Liver (tissue), 9 donors: ENCODE data around the gene DDAH2. TPM values are rescaled to one million over a fixed set of nuclear protein-coding genes. Genes with fewer than 3 reads are reported as not detected.

Source experiments
- DNase-seq: peaks from one replicate; pipeline ENCODE4 v3.0.0-alpha.2; 2017; ENCODE audit warnings: low spot score
- H3K27ac ChIP-seq, 2 donors: one replicate each; pipeline ENCODE4 v1.7.0; 2013; ENCODE audit warnings: inconsistent platforms in 2 of 2, low read length in 2 of 2, control low read depth in 1 of 2, low read depth in 1 of 2, mild to moderate bottlenecking in 1 of 2
- H3K27me3 ChIP-seq, 4 donors: one replicate each; pipeline versions ENCODE4 v1.6.1 to v1.7.0; 2013; ENCODE audit warnings: low read length in 3 of 4, inconsistent platforms in 1 of 4, mild to moderate bottlenecking in 1 of 4, moderate library complexity in 1 of 4; ENCODE audit not compliant: control insufficient read depth in 4 of 4, insufficient read depth in 4 of 4
- H3K36me3 ChIP-seq, 4 donors: one replicate each; pipeline versions ENCODE4 v1.6.1 to v1.7.0; 2013; ENCODE audit warnings: low read length in 3 of 4, mild to moderate bottlenecking in 3 of 4, low read depth in 1 of 4, moderate library complexity in 1 of 4; ENCODE audit not compliant: control insufficient read depth in 4 of 4, insufficient read depth in 3 of 4
- H3K4me1 ChIP-seq, 4 donors: one replicate each; pipeline versions ENCODE4 v1.6.1 to v1.7.0; 2013; ENCODE audit warnings: low read length in 3 of 4, mild to moderate bottlenecking in 3 of 4, moderate library complexity in 1 of 4; ENCODE audit not compliant: control insufficient read depth in 4 of 4, insufficient read depth in 4 of 4
- H3K4me3 ChIP-seq, 3 donors: one replicate each; pipeline versions ENCODE4 v1.6.1 to v1.7.0; 2013; ENCODE audit warnings: low read length in 3 of 3, control low read depth in 1 of 3, low read depth in 1 of 3, mild to moderate bottlenecking in 1 of 3
- H3K9ac ChIP-seq, 2 donors: one replicate each; pipeline ENCODE4 v1.7.0; 2013; ENCODE audit warnings: low read length in 2 of 2, mild to moderate bottlenecking in 2 of 2, moderate library complexity in 2 of 2, control low read depth in 1 of 2, low read depth in 1 of 2
- H3K9me3 ChIP-seq, 4 donors: one replicate each; pipeline versions ENCODE4 v1.6.1 to v1.7.0; 2013; ENCODE audit warnings: low read length in 3 of 4; ENCODE audit not compliant: control insufficient read depth in 4 of 4
- EGR1 ChIP-seq, 2 donors: IDR thresholded peaks; 2 replicates each; pipeline ENCODE4 v1.6.1; 2016 to 2018; ENCODE audit warnings: antibody characterized with exemption in 2 of 2, low read depth in 2 of 2
- FOXA1 ChIP-seq: IDR thresholded peaks from 2 replicates; pipeline ENCODE4 v1.6.1; 2016; ENCODE audit warnings: antibody characterized with exemption
- FOXA2 ChIP-seq: IDR thresholded peaks from 2 replicates; pipeline ENCODE4 v1.6.1; 2016; ENCODE audit warnings: antibody characterized with exemption
- GABPA ChIP-seq, 2 donors: IDR thresholded peaks in 1 of 2; conservative IDR thresholded peaks in 1 of 2; 2 replicates each; pipeline ENCODE4 v1.6.1; 2016; ENCODE audit warnings: antibody characterized with exemption in 2 of 2, mild to moderate bottlenecking in 1 of 2, moderate library complexity in 1 of 2
- HNF4A ChIP-seq, 2 donors: conservative IDR thresholded peaks; 2 replicates each; pipeline ENCODE4 v1.6.1; 2016; ENCODE audit warnings: antibody characterized with exemption in 2 of 2, mild to moderate bottlenecking in 2 of 2
- HNF4G ChIP-seq: IDR thresholded peaks from 2 replicates; pipeline ENCODE4 v1.6.1; 2016; ENCODE audit warnings: antibody characterized with exemption
- JUND ChIP-seq, 2 donors: IDR thresholded peaks; 2 replicates each; pipeline ENCODE4 v1.6.1; 2016; ENCODE audit warnings: antibody characterized with exemption in 2 of 2
- RAD21 ChIP-seq, 2 donors: IDR thresholded peaks; 2 replicates each; pipeline ENCODE4 v1.6.1; 2016; ENCODE audit warnings: antibody characterized with exemption in 2 of 2, mild to moderate bottlenecking in 2 of 2
- RXRA ChIP-seq, 2 donors: IDR thresholded peaks; 2 replicates each; pipeline ENCODE4 v1.6.1; 2017 to 2018; ENCODE audit warnings: antibody characterized with exemption in 2 of 2, mild to moderate bottlenecking in 1 of 2
- SP1 ChIP-seq: IDR thresholded peaks from 2 replicates; pipeline ENCODE4 v1.6.1; 2018; ENCODE audit warnings: antibody characterized with exemption, mild to moderate bottlenecking
- TAF1 ChIP-seq: conservative IDR thresholded peaks from 2 replicates; pipeline ENCODE4 v1.6.1; 2016; ENCODE audit warnings: antibody characterized with exemption, mild to moderate bottlenecking
- YY1 ChIP-seq: IDR thresholded peaks from 2 replicates; pipeline ENCODE4 v1.6.1; 2016; ENCODE audit warnings: antibody characterized with exemption, mild to moderate bottlenecking
- WGBS: extraction: QIAGEN DNeasy Blood & Tissue Kit; methylation state at CpG from one replicate; pipeline ENCODE4 v1.1.7; 2013; 5-methylcytosine and 5-hydroxymethylcytosine counted together
- polyA plus RNA-seq, 2 donors: library from polyadenylated mRNA; stranded (reverse) in 1 of 2; unstranded in 1 of 2; fragments of 200-250 nt in 1 of 2; fragments of >200 nt in 1 of 2; fragmentation: Nextera tagmentation in 1 of 2; extraction: Ambion mirVana in 1 of 2; gene quantifications; one replicate each; pipeline versions ENCODE4 v1.2.1 to v1.2.3, GENCODE V29; 2013 to 2015
- total RNA-seq, 2 donors: library from RNA; depleted of rRNA; stranded (reverse); fragments of >200 nt; gene quantifications; one replicate each; pipeline ENCODE4 v1.2.3, GENCODE V29; 2014
- TF ChIP-seq, protein P1 (sequence below): IDR thresholded peaks from 2 replicates; pipeline ENCODE4 v1.6.1; 2016; ENCODE audit warnings: antibody characterized with exemption, mild to moderate bottlenecking
- TF ChIP-seq, protein P2 (sequence below): IDR thresholded peaks from 2 replicates; pipeline ENCODE4 v1.6.1; 2016; ENCODE audit warnings: antibody characterized with exemption
- TF ChIP-seq, protein P3 (sequence below): IDR thresholded peaks from 2 replicates; pipeline ENCODE4 v1.6.1; 2016; ENCODE audit warnings: antibody characterized with exemption
- TF ChIP-seq, protein P4 (sequence below): IDR thresholded peaks from 2 replicates; pipeline ENCODE4 v1.6.1; 2016; ENCODE audit warnings: antibody characterized with exemption
- donor health status: healthy.
- donor health status: healthy.
- donor health status: healthy.
- donor health status: healthy.
- donor health status: healthy.

DDAH2 gene
- total and polyA plus RNA-seq, 4 donors, result 19.8 to 31.4 (median 23.2) TPM

DNA sequence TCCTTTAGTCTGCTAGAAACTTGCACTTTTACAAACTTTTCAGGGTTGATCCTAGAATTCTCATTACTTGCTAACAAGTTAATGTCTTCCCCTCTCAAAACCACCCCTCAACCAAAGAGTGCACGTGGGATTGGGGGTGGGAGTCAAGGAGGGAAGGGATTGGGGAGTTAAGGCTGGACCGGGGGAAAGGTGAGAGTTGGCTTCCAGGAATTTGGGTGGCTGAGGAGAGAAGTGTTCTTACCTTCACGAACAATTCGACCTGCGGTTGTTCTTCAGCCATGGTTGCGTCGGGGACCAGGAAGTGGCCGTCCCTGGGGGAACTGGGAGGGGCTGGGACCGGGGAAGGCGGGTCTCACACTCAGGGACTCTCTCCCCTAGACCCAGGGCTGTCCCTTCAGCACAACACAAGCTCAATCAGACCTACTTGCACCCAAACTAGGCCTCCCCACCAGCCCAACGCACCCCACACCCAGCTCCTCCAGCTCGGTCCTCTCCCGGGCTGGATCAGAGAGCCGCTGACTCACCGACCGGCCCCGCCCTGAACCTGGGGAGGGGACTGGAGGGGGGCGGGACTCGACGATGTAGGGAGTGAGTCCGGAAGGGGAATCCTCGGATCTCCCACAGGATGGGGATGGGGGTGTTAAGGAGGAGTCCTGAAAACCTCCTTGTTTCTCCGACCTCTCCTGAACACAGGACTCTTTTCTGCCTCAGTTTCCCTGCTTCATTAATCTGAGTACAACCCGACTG lies 7.1 kb upstream of the DDAH2 start, which contains the start of gene CLIC1:
TSS of gene CLIC1 (minus strand) at position 510 of the 747 bp plus-strand sequence. CDS start at position 280, 230 bp downstream.
- peaks cover 4 to 21% (median 19%) of the 10 kb centered on the region in 4 donors for H3K36me3 ChIP-seq
- peak within 1 kb of the TSS; percentile 82 to 98 for H3K9ac ChIP-seq
- DNase-seq, result peak; percentile 83
- peak within 1 kb of the TSS; percentile 90 to 96 for H3K27ac ChIP-seq
- H3K9me3 ChIP-seq, result no peaks in the 10 kb centered on the region
- H3K4me3 ChIP-seq, result peak within 1 kb of the TSS; percentile 53 to 84 (median 80)
- peaks cover 22 to 64% (median 48%) of the 10 kb centered on the region in 4 donors for H3K4me1 ChIP-seq
- peak; percentile 72 for TF ChIP-seq YY1
- TF ChIP-seq RXRA (IDR thresholded peaks at IDR 0.05), result peak in 1 of 2 donors; percentile 21
- no peak for TF ChIP-seq GABPA (IDR thresholded peaks at IDR 0.05 in 1 of 2, conservative IDR thresholded peaks at IDR 0.05 in 1 of 2)
- no peak for TF ChIP-seq FOXA1
- no peak for TF ChIP-seq HNF4G
- TF ChIP-seq, protein P1, sequence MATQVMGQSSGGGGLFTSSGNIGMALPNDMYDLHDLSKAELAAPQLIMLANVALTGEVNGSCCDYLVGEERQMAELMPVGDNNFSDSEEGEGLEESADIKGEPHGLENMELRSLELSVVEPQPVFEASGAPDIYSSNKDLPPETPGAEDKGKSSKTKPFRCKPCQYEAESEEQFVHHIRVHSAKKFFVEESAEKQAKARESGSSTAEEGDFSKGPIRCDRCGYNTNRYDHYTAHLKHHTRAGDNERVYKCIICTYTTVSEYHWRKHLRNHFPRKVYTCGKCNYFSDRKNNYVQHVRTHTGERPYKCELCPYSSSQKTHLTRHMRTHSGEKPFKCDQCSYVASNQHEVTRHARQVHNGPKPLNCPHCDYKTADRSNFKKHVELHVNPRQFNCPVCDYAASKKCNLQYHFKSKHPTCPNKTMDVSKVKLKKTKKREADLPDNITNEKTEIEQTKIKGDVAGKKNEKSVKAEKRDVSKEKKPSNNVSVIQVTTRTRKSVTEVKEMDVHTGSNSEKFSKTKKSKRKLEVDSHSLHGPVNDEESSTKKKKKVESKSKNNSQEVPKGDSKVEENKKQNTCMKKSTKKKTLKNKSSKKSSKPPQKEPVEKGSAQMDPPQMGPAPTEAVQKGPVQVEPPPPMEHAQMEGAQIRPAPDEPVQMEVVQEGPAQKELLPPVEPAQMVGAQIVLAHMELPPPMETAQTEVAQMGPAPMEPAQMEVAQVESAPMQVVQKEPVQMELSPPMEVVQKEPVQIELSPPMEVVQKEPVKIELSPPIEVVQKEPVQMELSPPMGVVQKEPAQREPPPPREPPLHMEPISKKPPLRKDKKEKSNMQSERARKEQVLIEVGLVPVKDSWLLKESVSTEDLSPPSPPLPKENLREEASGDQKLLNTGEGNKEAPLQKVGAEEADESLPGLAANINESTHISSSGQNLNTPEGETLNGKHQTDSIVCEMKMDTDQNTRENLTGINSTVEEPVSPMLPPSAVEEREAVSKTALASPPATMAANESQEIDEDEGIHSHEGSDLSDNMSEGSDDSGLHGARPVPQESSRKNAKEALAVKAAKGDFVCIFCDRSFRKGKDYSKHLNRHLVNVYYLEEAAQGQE, result peak; percentile 75
- TF ChIP-seq JUND (IDR thresholded peaks at IDR 0.05), result peak; percentile 81 to 88
- TF ChIP-seq EGR1 (IDR thresholded peaks at IDR 0.05; ENCODE audit: low read depth in 2 of 2), result no peak
- no peak for TF ChIP-seq TAF1
- TF ChIP-seq FOXA2, result no peak
- TF ChIP-seq, protein P2, sequence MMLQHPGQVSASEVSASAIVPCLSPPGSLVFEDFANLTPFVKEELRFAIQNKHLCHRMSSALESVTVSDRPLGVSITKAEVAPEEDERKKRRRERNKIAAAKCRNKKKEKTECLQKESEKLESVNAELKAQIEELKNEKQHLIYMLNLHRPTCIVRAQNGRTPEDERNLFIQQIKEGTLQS, result peak; percentile 70
- peak; percentile 29 for TF ChIP-seq SP1
- no peak for TF ChIP-seq RAD21 (IDR thresholded peaks at IDR 0.05)
- TF ChIP-seq, protein P3, sequence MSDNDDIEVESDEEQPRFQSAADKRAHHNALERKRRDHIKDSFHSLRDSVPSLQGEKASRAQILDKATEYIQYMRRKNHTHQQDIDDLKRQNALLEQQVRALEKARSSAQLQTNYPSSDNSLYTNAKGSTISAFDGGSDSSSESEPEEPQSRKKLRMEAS, result peak; percentile 23
- peak; percentile 6 for TF ChIP-seq HNF4A (conservative IDR thresholded peaks at IDR 0.05)
- H3K27me3 ChIP-seq, result no peaks in the 10 kb centered on the region
- WGBS, result under 1% methylated on average over 24 of the region's 24 CpGs

DNA sequence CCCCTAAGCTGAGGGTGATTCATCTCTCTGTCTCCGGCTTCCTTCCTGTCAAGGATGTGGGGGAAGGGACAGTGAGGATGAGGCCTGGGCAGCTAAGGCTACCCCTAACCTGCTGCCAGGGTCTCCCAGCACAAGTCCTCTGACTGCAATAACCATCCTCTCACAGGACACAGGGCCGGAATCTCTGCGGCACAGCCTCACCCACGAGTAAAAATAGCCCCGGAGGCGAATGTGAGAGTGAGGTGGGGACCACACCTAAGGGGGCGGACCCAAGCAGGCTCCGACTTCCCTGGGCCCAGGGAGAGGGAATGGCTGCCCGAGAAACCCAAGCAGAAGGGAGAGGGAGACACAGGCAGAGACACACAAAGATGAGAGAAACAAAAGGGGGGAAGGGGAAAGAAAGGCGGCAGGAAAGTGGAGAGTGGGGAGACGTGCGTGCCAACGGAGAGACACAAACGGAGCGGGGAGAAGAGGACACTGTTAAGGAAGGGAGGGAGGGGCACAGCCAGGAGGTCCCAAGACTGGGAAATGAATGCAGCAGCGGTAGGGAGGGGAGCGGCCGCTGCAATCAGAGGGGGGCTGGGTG lies 5.8 kb upstream of the DDAH2 start:
- peak overlapping the region; percentile 90 to 96 for H3K27ac ChIP-seq
- H3K4me3 ChIP-seq, result peak overlapping the region; percentile 53 to 84 (median 80)
- peaks cover 17 to 58% (median 43%) of the 10 kb centered on the region in 4 donors for H3K4me1 ChIP-seq
- 38% methylated on average over 18 of the region's 18 CpGs for WGBS
- H3K9me3 ChIP-seq, result no peaks in the 10 kb centered on the region
- peak; percentile 52 for DNase-seq
- H3K9ac ChIP-seq, result peak overlapping the region; percentile 87 to 98
- peaks cover 4 to 25% (median 20%) of the 10 kb centered on the region in 4 donors for H3K36me3 ChIP-seq
- peak in 1 of 2 donors; percentile 5 for TF ChIP-seq JUND (IDR thresholded peaks at IDR 0.05)
- TF ChIP-seq, protein P4, sequence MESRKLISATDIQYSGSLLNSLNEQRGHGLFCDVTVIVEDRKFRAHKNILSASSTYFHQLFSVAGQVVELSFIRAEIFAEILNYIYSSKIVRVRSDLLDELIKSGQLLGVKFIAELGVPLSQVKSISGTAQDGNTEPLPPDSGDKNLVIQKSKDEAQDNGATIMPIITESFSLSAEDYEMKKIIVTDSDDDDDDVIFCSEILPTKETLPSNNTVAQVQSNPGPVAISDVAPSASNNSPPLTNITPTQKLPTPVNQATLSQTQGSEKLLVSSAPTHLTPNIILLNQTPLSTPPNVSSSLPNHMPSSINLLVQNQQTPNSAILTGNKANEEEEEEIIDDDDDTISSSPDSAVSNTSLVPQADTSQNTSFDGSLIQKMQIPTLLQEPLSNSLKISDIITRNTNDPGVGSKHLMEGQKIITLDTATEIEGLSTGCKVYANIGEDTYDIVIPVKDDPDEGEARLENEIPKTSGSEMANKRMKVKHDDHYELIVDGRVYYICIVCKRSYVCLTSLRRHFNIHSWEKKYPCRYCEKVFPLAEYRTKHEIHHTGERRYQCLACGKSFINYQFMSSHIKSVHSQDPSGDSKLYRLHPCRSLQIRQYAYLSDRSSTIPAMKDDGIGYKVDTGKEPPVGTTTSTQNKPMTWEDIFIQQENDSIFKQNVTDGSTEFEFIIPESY, result no peak
- no peaks in the 10 kb centered on the region for H3K27me3 ChIP-seq
